HCT116 (cell line): ENCODE data around the gene ARHGAP18.

Experiments used
- ATF3 ChIP-seq: IDR thresholded peaks from 2 replicates; pipeline ENCODE4 v1.6.1; 2012
- CTCF ChIP-seq, 3 experiments: fragments of 200-600 bp in 1 of 3; sonication (generic) in 1 of 3; IDR thresholded peaks in 2 of 3; conservative IDR thresholded peaks in 1 of 3; 2 replicates each; pipeline ENCODE4 v1.5.1; 2012 to 2017; ENCODE audit warnings: low read depth in 2 of 3, low read length in 2 of 3, antibody characterized with exemption in 1 of 3, borderline replicate concordance in 1 of 3, control low read depth in 1 of 3, mild to moderate bottlenecking in 1 of 3, mixed read lengths in 1 of 3, mixed run types in 1 of 3, moderate library complexity in 1 of 3; ENCODE audit not compliant: insufficient read depth in 1 of 3
- EZH2 ChIP-seq: fragments of 200-600 bp; sonication (generic); IDR thresholded peaks from 2 replicates; pipeline ENCODE4 v1.6.1; 2017; ENCODE audit warnings: antibody characterized with exemption, mixed run types
- EZH2phosphoT487 ChIP-seq: fragments of 200-600 bp; IDR thresholded peaks from 2 replicates; pipeline ENCODE4 v1.6.1; 2018; ENCODE audit warnings: antibody characterized with exemption, borderline replicate concordance
- JUND ChIP-seq: IDR thresholded peaks from 2 replicates; pipeline ENCODE4 v1.6.1; 2012
- MAX ChIP-seq: IDR thresholded peaks from 2 replicates; pipeline ENCODE4 v1.6.1; 2012
- POLR2A ChIP-seq: IDR thresholded peaks from 2 replicates; pipeline ENCODE4 v1.7.0; 2011; ENCODE audit warnings: borderline replicate concordance; ENCODE audit not compliant: insufficient read depth, insufficient read length; ENCODE audit errors: extremely low read depth
- POLR2AphosphoS5 ChIP-seq: IDR thresholded peaks from 2 replicates; pipeline ENCODE4 v1.6.1; 2011; ENCODE audit warnings: mild to moderate bottlenecking, low read depth, low read length, moderate library complexity
- RAD21 ChIP-seq: IDR thresholded peaks from 2 replicates; pipeline ENCODE4 v1.6.1; 2012; ENCODE audit warnings: low read depth, mild to moderate bottlenecking
- REST ChIP-seq: IDR thresholded peaks from 2 replicates; pipeline ENCODE4 v1.6.1; 2012; ENCODE audit warnings: low read depth
- SP1 ChIP-seq: IDR thresholded peaks from 2 replicates; pipeline ENCODE4 v1.6.1; 2012; ENCODE audit warnings: low read depth
- YY1 ChIP-seq: IDR thresholded peaks from 2 replicates; pipeline ENCODE4 v1.6.1; 2011; ENCODE audit warnings: low read length, low read depth, moderate library complexity, mild to moderate bottlenecking; ENCODE audit not compliant: insufficient replicate concordance; ENCODE audit errors: extremely low read depth
- ZFX ChIP-seq: fragments of 450-650 bp; IDR thresholded peaks from 2 replicates; pipeline ENCODE4 v1.6.1; 2017
- ZNF274 ChIP-seq: fragments of 200-500 bp; sonication (Bioruptor generic); IDR thresholded peaks from 2 replicates; pipeline ENCODE4 v1.6.1; 2014; ENCODE audit warnings: mild to moderate bottlenecking, low read depth, low read length, inconsistent platforms

DNA sequence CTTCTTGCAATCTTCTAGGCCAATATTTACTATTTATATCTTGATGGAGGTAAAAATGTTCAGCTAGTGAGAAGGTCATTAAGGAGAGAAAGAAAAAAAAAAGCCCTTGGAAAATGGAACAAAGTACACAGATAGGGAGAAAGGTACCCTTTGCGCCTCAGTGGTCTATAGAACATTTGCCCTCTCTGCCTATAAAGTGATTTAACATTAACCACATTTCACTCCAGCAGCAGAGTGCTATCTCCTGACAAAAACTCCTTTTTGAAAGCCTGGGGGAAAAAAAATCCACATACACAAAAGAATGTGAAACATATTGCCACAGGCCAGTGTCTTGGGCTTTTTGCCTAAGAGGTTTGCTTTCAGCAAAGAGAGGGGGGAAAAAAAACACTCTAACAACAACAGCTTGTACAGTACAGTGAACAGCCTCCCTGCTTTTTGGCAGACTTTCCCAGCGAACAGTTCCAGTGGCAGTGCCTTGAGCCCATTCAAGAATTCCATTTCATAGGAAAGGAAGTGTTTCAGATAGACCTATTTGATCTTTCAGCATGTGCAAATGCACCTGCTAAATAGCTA, 695 bp downstream of the ARHGAP18 start:
- TF ChIP-seq ZNF274 (no peak), CTCF (IDR thresholded peaks at IDR 0.05 in 2 of 3, conservative IDR thresholded peaks at IDR 0.05 in 1 of 3; ENCODE audit: borderline replicate concordance in 1 of 3, insufficient read depth in 1 of 3, low read depth in 2 of 3, low read length in 2 of 3) (no peak), EZH2phosphoT487 (no peak), RAD21 (no peak), ZFX (no peak), POLR2AphosphoS5 (no peak), REST (no peak), EZH2 (no peak), POLR2A (no peak), ATF3 (no peak), SP1 (no peak), MAX (no peak), JUND (no peak), YY1 (no peak)
